ENCODE measurements around the gene SNTG2. TPM values are rescaled to one million over a fixed set of nuclear protein-coding genes. Genes with fewer than 3 reads are reported as not detected.

Gene SNTG2
- total and polyA plus RNA-seq, 12 donors, result 0.26 to 4.3 (median 0.72) TPM; not detected in 1

DNA sequence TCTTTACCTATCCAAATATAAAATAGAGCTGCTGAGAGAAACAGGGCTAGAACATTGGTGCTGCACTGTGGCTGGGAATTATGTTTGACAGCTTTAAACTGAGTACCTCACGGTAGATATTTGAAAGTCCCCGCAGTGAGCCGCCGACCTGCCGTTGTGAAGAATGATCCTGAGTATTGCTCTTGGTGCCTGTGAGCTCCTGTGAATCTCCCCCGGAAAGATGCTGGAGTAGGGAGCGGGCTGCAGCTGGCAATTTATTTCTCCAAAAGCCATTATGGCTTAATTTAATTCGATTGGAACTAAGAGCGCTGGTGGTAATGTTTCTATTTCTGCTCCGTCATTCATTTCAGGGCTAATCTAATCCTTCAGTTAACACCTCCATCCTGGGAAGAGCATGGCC is 333.2 kb downstream of the SNTG2 start:
- Histone ChIP-seq H3K36me3 (replicated peaks in 1 of 2) (no peaks in the 10 kb centered on the region), H3K9me3 (replicated peaks in 1 of 3) (no peaks in the 10 kb centered on the region), H3K27ac (no peak overlapping the region), H3K4me3 (no peak overlapping the region), H3K4me1 (replicated peaks in 1 of 2) (no peaks in the 10 kb centered on the region), H3K27me3 (no peaks in the 10 kb centered on the region)
- DNase-seq, result no peak
- intact Hi-C loops (cut with DNase I), result no loop called here
- TF ChIP-seq, protein P1, sequence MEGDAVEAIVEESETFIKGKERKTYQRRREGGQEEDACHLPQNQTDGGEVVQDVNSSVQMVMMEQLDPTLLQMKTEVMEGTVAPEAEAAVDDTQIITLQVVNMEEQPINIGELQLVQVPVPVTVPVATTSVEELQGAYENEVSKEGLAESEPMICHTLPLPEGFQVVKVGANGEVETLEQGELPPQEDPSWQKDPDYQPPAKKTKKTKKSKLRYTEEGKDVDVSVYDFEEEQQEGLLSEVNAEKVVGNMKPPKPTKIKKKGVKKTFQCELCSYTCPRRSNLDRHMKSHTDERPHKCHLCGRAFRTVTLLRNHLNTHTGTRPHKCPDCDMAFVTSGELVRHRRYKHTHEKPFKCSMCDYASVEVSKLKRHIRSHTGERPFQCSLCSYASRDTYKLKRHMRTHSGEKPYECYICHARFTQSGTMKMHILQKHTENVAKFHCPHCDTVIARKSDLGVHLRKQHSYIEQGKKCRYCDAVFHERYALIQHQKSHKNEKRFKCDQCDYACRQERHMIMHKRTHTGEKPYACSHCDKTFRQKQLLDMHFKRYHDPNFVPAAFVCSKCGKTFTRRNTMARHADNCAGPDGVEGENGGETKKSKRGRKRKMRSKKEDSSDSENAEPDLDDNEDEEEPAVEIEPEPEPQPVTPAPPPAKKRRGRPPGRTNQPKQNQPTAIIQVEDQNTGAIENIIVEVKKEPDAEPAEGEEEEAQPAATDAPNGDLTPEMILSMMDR (IDR thresholded peaks at IDR 0.05), result no peak
- TF ChIP-seq POLR2A (IDR thresholded peaks at IDR 0.05), result no peak
- WGBS, 4 donors, result 59 to 79% (median 72%) methylated on average over 10 of the region's 10 CpGs

DNA sequence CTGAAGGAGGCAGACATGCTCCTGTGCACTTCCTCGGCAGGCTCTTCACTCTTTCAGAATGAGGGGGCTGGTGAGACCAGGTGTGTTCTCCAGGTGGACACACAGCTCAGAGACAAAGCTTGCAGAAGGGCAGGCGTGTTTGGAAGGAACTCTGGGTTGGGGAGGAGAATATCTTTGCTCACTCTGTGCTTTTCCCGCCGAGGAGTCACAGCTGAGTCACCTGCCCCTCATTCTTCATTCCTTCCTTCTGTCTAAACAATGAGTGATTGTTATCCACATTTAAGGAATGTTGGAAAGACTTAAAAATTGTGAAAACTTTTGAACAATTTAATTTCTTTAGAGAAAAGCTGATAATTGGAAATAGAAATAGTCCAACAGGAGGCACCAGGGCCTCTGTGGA is 336.3 kb downstream of the SNTG2 start:
- 78 to 83% (median 79%) methylated on average over 4 of the region's 4 CpGs for WGBS, 4 donors
- intact Hi-C loops (cut with DNase I), result no loop called here

DNA sequence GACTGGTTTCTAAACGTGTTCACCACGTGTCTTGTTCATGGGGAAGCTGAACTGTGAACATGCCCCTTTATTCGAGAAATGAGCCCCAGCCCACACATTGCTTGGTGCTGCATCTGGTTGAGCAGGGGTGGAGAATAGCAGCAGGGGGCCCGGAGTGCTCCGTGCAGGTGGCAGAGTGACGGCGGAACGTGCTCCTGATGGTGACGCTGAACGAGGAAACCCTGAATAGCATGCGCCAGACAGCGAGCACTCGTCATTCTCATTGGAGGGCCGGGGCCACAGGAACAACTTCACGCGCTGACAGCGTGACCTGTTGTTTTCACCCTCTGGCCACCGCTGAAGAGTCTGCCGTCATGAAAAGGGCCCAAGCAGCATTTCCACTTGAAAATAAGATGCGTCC is 336.8 kb downstream of the SNTG2 start:
- Histone ChIP-seq H3K4me1 (replicated peaks in 1 of 2) (no peaks in the 10 kb centered on the region), H3K27me3 (no peaks in the 10 kb centered on the region), H3K9me3 (replicated peaks in 1 of 3) (no peaks in the 10 kb centered on the region), H3K36me3 (replicated peaks in 1 of 2) (no peaks in the 10 kb centered on the region), H3K4me3 (no peak overlapping the region), H3K27ac (no peak overlapping the region)
- 84 to 92% (median 87%) methylated on average over 20 of the region's 20 CpGs for WGBS, 4 donors
- TF ChIP-seq POLR2A (IDR thresholded peaks at IDR 0.05), result no peak
- TF ChIP-seq, protein P1 (IDR thresholded peaks at IDR 0.05), result no peak
- no peak for DNase-seq
- intact Hi-C loops (cut with DNase I), result no loop called here

More for the DNA sequence above, 336.3 kb downstream of the SNTG2 start:
- Histone ChIP-seq H3K27ac (no peak overlapping the region), H3K4me1 (replicated peaks in 1 of 2) (no peaks in the 10 kb centered on the region), H3K4me3 (no peak overlapping the region), H3K27me3 (no peaks in the 10 kb centered on the region), H3K36me3 (replicated peaks in 1 of 2) (no peaks in the 10 kb centered on the region), H3K9me3 (replicated peaks in 1 of 3) (no peaks in the 10 kb centered on the region)
- no peak for DNase-seq
- TF ChIP-seq POLR2A (IDR thresholded peaks at IDR 0.05), result no peak
- TF ChIP-seq, protein P1 (IDR thresholded peaks at IDR 0.05), result no peak

DNA sequence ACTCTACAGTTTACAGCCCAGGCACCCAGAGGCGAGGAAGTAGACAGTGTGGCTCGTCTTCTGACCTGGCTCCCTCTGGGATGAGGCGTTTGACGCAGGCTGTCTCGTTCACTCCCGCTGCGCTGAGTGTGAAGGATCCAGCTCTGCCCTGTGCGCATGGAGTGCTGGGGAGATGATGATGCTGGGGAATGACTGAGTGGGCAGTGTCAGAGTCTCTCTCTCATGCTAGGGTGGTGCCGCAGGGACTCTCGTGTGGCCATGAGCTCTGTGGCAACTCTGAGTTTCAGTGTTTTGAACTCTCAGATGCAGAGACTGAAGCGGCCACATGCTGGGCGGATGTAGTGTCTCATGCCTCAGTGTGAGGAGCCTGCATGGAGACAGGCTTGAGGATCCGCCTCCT is 344.3 kb downstream of the SNTG2 start:
- Histone ChIP-seq H3K4me1 (replicated peaks in 1 of 2) (no peaks in the 10 kb centered on the region), H3K4me3 (no peak overlapping the region), H3K27ac (no peak overlapping the region), H3K27me3 (no peaks in the 10 kb centered on the region), H3K9me3 (replicated peaks in 1 of 3) (no peaks in the 10 kb centered on the region), H3K36me3 (replicated peaks in 1 of 2) (no peaks in the 10 kb centered on the region)
- intact Hi-C loops (cut with DNase I), result no loop called here
- DNase-seq, result no peak
- TF ChIP-seq, protein P1 (IDR thresholded peaks at IDR 0.05), result no peak
- TF ChIP-seq POLR2A (IDR thresholded peaks at IDR 0.05), result no peak
- 77 to 90% (median 87%) methylated on average over 12 to 13 of the region's 13 CpGs for WGBS, 4 donors
